GM15510 (cell line): ENCODE measurements around the gene IGSF5.

Experiments
- POLR2A ChIP-seq: IDR thresholded peaks from 3 replicates; pipeline ENCODE4 v1.6.1; 2011; ENCODE audit warnings: borderline replicate concordance; ENCODE audit not compliant: insufficient read length; ENCODE audit errors: extremely low read depth

Gene IGSF5

GRCh38 chr21:39847877-39848276 lies 102.9 kb downstream of the IGSF5 start:
- TF ChIP-seq POLR2A: no peak

- no peak for TF ChIP-seq POLR2A
These were observed 104.2 kb downstream of the IGSF5 start for GRCh38 chr21:39849014-39849655.

- TF ChIP-seq POLR2A: no peak
These were observed 105.3 kb downstream of the IGSF5 start for GRCh38 chr21:39850333-39850732.

GRCh38 chr21:39851002-39851618 lies 106.1 kb downstream of the IGSF5 start:
- TF ChIP-seq POLR2A: no peak
